MM.1S (cell line): ENCODE data around the gene FDX2.

Experiments used
- DNase-seq: peaks from one replicate; pipeline ENCODE4 v3.0.0-alpha.2; 2015
- H2AFZ ChIP-seq: fragments of 300-600 bp; sonication (generic); 2 replicates; pipeline ENCODE4 v1.6.0; 2016; ENCODE audit warnings: antibody characterized with exemption, low read length
- H3F3A ChIP-seq: fragments of 300-600 bp; sonication (generic); 2 replicates; pipeline ENCODE4 v1.6.1; 2016; ENCODE audit warnings: mild to moderate bottlenecking, antibody characterized with exemption, low read length, moderate library complexity, mixed read lengths; ENCODE audit not compliant: insufficient read depth
- H3K27ac ChIP-seq: fragments of 300-600 bp; sonication (generic); 2 replicates; pipeline ENCODE4 v1.5.1; 2016; ENCODE audit warnings: mild to moderate bottlenecking, low read length
- H3K27me3 ChIP-seq: fragments of 300-600 bp; sonication (generic); replicated peaks from 2 replicates; pipeline ENCODE4 v1.6.0; 2016; ENCODE audit warnings: low read length; ENCODE audit not compliant: insufficient read depth
- H3K36me3 ChIP-seq: fragments of 300-600 bp; sonication (generic); replicated peaks from 2 replicates; pipeline ENCODE4 v1.6.1; 2016; ENCODE audit warnings: mild to moderate bottlenecking, low read length, mixed read lengths; ENCODE audit not compliant: insufficient read depth
- H3K4me1 ChIP-seq: fragments of 300-600 bp; sonication (generic); 2 replicates; pipeline ENCODE4 v1.6.1; 2016; ENCODE audit warnings: low read length, mixed read lengths
- H3K4me2 ChIP-seq: fragments of 300-600 bp; sonication (generic); 2 replicates; pipeline ENCODE4 v1.6.0; 2016; ENCODE audit warnings: low read depth, low read length
- H3K4me3 ChIP-seq: fragments of 300-600 bp; sonication (generic); 2 replicates; pipeline ENCODE4 v1.5.1; 2016; ENCODE audit warnings: low read length, mixed read lengths
- H3K79me2 ChIP-seq: fragments of 300-600 bp; sonication (generic); 2 replicates; pipeline ENCODE4 v1.6.1; 2016; ENCODE audit warnings: mixed run types, low read length, mixed read lengths
- H3K9ac ChIP-seq: fragments of 300-600 bp; sonication (generic); 2 replicates; pipeline ENCODE4 v1.6.1; 2016; ENCODE audit warnings: low read length, mixed read lengths
- H3K9me2 ChIP-seq: fragments of 300-600 bp; sonication (generic); replicated peaks from 2 replicates; pipeline ENCODE4 v1.6.1; 2016; ENCODE audit warnings: mild to moderate bottlenecking, low read length, mixed read lengths; ENCODE audit not compliant: insufficient read depth
- H3K9me3 ChIP-seq: fragments of 300-600 bp; sonication (generic); replicated peaks from 2 replicates; pipeline ENCODE4 v1.6.1; 2016; ENCODE audit warnings: mild to moderate bottlenecking, low read length, mixed read lengths; ENCODE audit not compliant: insufficient read depth
- H4K20me1 ChIP-seq: fragments of 300-600 bp; sonication (generic); 2 replicates; pipeline ENCODE4 v1.6.1; 2016; ENCODE audit warnings: mild to moderate bottlenecking, low read length, moderate library complexity, mixed read lengths; ENCODE audit not compliant: insufficient read depth
- CTCF ChIP-seq: fragments of 300-600 bp; sonication (generic); IDR thresholded peaks from 2 replicates; pipeline ENCODE4 v1.5.1; 2016; ENCODE audit warnings: antibody characterized with exemption, low read length, mixed read lengths
- EZH2 ChIP-seq: fragments of 300-600 bp; sonication (generic); optimal IDR thresholded peaks from 2 replicates; pipeline ENCODE3; 2017; ENCODE audit warnings: low read depth, mild to moderate bottlenecking, antibody characterized with exemption, low read length, mixed read lengths
- EZH2phosphoT487 ChIP-seq: fragments of 300-600 bp; sonication (generic); IDR thresholded peaks from 2 replicates; pipeline ENCODE4 v1.6.1; 2018; ENCODE audit warnings: antibody characterized with exemption, low read length

The FDX2 gene

GRCh38 chr19:10279737-10280442 lies 35.9 kb downstream of the FDX2 start:
- no peak overlapping the region for H3K9ac ChIP-seq
- H3K9me3 ChIP-seq = no peaks in the 10 kb centered on the region
- no peaks in the 10 kb centered on the region for H3K27me3 ChIP-seq
- H3F3A ChIP-seq = no peaks in the 10 kb centered on the region; the same call in 1 of the 2 replicates
- no peaks in the 10 kb centered on the region for H3K9me2 ChIP-seq
- no peaks in the 10 kb centered on the region for H3K4me1 ChIP-seq
- no peak overlapping the region for H2AFZ ChIP-seq
- no peak overlapping the region for H3K4me2 ChIP-seq
- no peak overlapping the region for H3K4me3 ChIP-seq
- H3K36me3 ChIP-seq = no peaks in the 10 kb centered on the region
- no peaks in the 10 kb centered on the region for H3K79me2 ChIP-seq
- no peaks in the 10 kb centered on the region for H4K20me1 ChIP-seq
- no peak for TF ChIP-seq EZH2
- TF ChIP-seq CTCF = no peak
- TF ChIP-seq EZH2phosphoT487 = no peak
- no peak overlapping the region for H3K27ac ChIP-seq
- no peak for DNase-seq

- no peaks in the 10 kb centered on the region for H3K27me3 ChIP-seq
- H3K27ac ChIP-seq = no peak overlapping the region
- H3K9me2 ChIP-seq = no peaks in the 10 kb centered on the region
- H2AFZ ChIP-seq = no peak overlapping the region
- TF ChIP-seq EZH2phosphoT487 (no peak), CTCF (no peak), EZH2 (no peak)
- H3K4me2 ChIP-seq = no peak overlapping the region
- no peaks in the 10 kb centered on the region for H3K79me2 ChIP-seq
- H3F3A ChIP-seq = no peaks in the 10 kb centered on the region; the same call in 1 of the 2 replicates
- H3K9me3 ChIP-seq = no peaks in the 10 kb centered on the region
- no peak overlapping the region for H3K9ac ChIP-seq
- no peaks in the 10 kb centered on the region for H3K4me1 ChIP-seq
- no peak for DNase-seq
- H4K20me1 ChIP-seq = no peaks in the 10 kb centered on the region
- H3K36me3 ChIP-seq = no peaks in the 10 kb centered on the region
- no peak overlapping the region for H3K4me3 ChIP-seq
These were observed 36.9 kb downstream of the FDX2 start for GRCh38 chr19:10278935-10279334.

- Histone ChIP-seq H3K79me2 (peaks cover under 1% of the 10 kb centered on the region; the same call in 1 of the 2 replicates), H3K4me1 (no peaks in the 10 kb centered on the region), H3K27ac (no peak overlapping the region), H3K27me3 (no peaks in the 10 kb centered on the region), H3K36me3 (no peaks in the 10 kb centered on the region), H4K20me1 (no peaks in the 10 kb centered on the region), H3F3A (no peaks in the 10 kb centered on the region; the same call in 1 of the 2 replicates), H3K9me2 (no peaks in the 10 kb centered on the region), H2AFZ (no peak overlapping the region), H3K4me2 (no peak overlapping the region), H3K9ac (no peak overlapping the region), H3K4me3 (no peak overlapping the region), H3K9me3 (no peaks in the 10 kb centered on the region)
- no peak for TF ChIP-seq EZH2
- no peak for TF ChIP-seq CTCF
- no peak for TF ChIP-seq EZH2phosphoT487
- DNase-seq = no peak
These were observed 37.8 kb downstream of the FDX2 start for GRCh38 chr19:10277795-10278589.
